NB4 (cell line): ENCODE measurements around the gene PPY.

Source experiments
- DNase-seq: peaks from one replicate; pipeline ENCODE4 v3.0.0; 2010; ENCODE audit warnings: low read depth
- H3K4me3 ChIP-seq: one replicate; pipeline ENCODE4 v1.5.1; 2011; ENCODE audit warnings: mild to moderate bottlenecking, low read depth, low read length, moderate library complexity
- CTCF ChIP-seq: IDR thresholded peaks from one replicate; pipeline ENCODE4 v1.5.1; 2012; ENCODE audit warnings: low read depth, low read length
- MAX ChIP-seq: IDR thresholded peaks from 2 replicates; pipeline ENCODE4 v1.6.1; 2011; ENCODE audit warnings: low read depth, low read length
- MYC ChIP-seq: IDR thresholded peaks from 2 replicates; pipeline ENCODE4 v1.6.1; 2011; ENCODE audit warnings: low read depth, low read length
- POLR2A ChIP-seq: IDR thresholded peaks from 2 replicates; pipeline ENCODE4 v1.6.1; 2011; ENCODE audit warnings: mild to moderate bottlenecking; ENCODE audit not compliant: insufficient read length; ENCODE audit errors: extremely low read depth

PPY gene, protein sequence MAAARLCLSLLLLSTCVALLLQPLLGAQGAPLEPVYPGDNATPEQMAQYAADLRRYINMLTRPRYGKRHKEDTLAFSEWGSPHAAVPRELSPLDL

DNA sequence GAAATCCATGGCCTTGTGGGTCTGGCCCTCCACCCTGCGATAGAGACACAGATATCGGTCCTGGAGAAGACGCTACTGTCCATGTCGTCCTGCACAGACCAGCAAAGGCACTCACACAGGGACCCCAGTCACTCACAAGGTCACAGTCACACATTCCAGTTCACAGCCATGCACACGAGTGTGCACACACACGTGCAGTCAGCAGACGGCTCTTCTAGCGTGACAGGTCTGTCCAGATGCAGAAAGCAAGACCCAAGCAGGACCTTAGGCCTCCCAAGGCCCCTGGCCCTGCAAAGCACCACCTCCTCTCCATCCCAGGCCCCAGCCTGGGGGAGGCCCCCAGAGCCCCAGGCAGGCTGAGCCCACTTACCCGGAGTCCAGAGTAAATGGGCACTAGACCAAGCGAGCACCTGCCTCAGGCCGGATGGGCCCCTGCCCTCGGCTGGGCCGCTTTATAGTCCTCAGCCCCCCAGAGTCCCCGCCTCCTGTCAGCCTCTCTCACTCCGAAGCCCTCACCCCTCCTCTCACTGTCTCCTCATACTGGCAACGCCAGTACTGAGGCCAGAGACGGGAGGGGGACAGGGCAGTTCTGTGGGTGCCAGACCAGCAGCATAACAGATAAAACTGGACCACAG is at the start of gene PPY:
Gene PPY (minus strand): TSS at position 426 of the 635 bp plus-strand sequence. CDS start 822 bp downstream, outside the sequence.
- TF ChIP-seq MYC, result no peak
- TF ChIP-seq POLR2A, result no peak
- TF ChIP-seq MAX, result no peak
- no peak for TF ChIP-seq CTCF
- DNase-seq, result no peak
- no peak within 1 kb of the TSS for H3K4me3 ChIP-seq

DNA sequence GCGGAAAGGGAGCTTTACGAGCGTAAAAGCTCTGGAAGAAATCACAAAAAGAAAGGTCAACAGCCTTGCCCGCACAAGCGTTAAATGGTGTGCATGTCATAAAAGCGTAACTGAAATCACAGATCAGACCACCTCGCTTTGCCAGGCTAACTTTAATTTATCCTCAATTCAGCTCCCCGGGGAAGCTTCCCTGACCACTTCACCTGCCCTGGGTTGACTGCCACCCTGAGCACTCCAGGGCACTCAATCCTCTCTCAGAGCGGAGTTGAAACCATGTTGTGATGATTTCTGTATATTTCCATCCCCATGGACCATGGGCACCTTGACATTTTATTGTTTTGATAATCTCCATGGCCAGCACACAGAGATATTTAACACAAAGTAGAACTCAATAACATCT is 46.0 kb upstream of the PPY start:
- no peak for DNase-seq
- no peak overlapping the region for H3K4me3 ChIP-seq
- no peak for TF ChIP-seq CTCF
- TF ChIP-seq POLR2A, result no peak
- TF ChIP-seq MAX, result no peak
- no peak for TF ChIP-seq MYC

DNA sequence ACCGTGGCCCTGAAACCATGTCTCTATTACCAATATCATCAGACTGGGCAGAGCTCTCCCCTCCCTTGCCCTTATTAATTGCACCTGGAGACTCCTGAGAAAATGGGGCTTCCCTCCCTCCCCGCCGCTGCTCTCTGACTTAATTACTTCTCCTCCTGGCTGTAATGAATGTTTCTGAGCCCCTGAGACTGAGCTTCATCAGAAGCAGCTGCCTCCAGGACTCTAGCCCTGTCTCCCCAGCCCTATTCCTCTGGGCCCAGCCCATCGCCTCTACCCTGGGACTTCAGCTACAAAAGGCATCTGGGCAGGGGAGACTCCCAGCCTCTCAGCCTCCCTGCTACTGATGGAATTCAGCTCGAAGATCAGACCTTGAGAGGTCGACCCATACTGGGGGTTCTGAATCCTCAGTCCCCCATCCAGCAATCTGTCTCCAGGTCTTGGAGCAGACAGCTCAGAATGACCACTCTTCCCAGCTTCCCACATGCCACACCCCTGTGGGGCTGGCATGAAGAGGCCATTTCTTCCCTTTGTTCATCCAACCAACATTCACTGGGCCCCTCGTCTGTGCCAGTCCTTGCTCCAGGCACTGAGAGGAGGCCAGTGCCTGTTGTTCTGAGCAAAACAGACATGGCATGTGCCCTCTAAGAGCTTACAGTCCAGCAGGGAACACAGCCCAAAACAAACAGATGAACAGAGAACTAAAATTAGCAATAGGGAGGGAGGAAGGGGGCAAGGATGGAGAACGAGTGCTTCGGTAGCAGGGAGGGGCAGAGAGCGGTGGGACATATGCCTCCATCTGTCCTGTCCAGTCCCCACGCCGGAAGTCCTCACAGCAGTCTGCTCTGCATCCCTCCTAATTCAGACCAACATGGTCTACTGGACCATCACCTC is 45.1 kb upstream of the PPY start:
- no peak for DNase-seq
- no peak overlapping the region for H3K4me3 ChIP-seq
- no peak for TF ChIP-seq MYC
- no peak for TF ChIP-seq CTCF
- no peak for TF ChIP-seq POLR2A
- no peak for TF ChIP-seq MAX

- DNase-seq, result no peak
- TF ChIP-seq POLR2A, result no peak
- no peak for TF ChIP-seq MAX
- TF ChIP-seq CTCF, result no peak
- TF ChIP-seq MYC, result no peak
- no peak overlapping the region for H3K4me3 ChIP-seq
These were observed 44.1 kb upstream of the PPY start for GRCh38 chr17:43986225-43986981.

- TF ChIP-seq MAX (no peak), CTCF (no peak), MYC (no peak), POLR2A (no peak)
- no peak overlapping the region for H3K4me3 ChIP-seq
- no peak for DNase-seq
These were observed 42.2 kb upstream of the PPY start for GRCh38 chr17:43984521-43984920.
